Hepatocyte (in vitro differentiated cells): ENCODE measurements around the gene ITGB7. TPM values are rescaled to one million over a fixed set of nuclear protein-coding genes. Genes with fewer than 3 reads are reported as not detected.

ENCODE experiments used
- DNase-seq: peaks from one replicate; pipeline ENCODE4 v3.0.0-alpha.2; 2016; ENCODE audit warnings: low spot score
- H2AFZ ChIP-seq: fragments of 200-600 bp; sonication (generic); 2 replicates; pipeline ENCODE4 v1.6.0; 2016; ENCODE audit warnings: antibody characterized with exemption, mild to moderate bottlenecking
- H3K27ac ChIP-seq: fragments of 200-600 bp; sonication (generic); 2 replicates; pipeline ENCODE4 v1.5.1; 2016; ENCODE audit warnings: mild to moderate bottlenecking
- H3K27me3 ChIP-seq: fragments of 200-600 bp; sonication (generic); 2 replicates; pipeline ENCODE4 v1.6.1; 2016
- H3K36me3 ChIP-seq: fragments of 200-600 bp; sonication (generic); replicated peaks from 2 replicates; pipeline ENCODE4 v1.5.1; 2016; ENCODE audit warnings: low read depth; ENCODE audit not compliant: insufficient read depth
- H3K4me1 ChIP-seq: fragments of 200-600 bp; sonication (generic); 2 replicates; pipeline ENCODE4 v1.5.1; 2016; ENCODE audit warnings: mild to moderate bottlenecking, moderate library complexity; ENCODE audit not compliant: insufficient read depth
- H3K4me2 ChIP-seq: fragments of 200-600 bp; sonication (generic); 2 replicates; pipeline ENCODE4 v1.6.0; 2016
- H3K4me3 ChIP-seq: fragments of 200-600 bp; sonication (generic); 2 replicates; pipeline ENCODE4 v1.5.1; 2016; ENCODE audit warnings: mild to moderate bottlenecking
- H3K79me2 ChIP-seq: fragments of 200-600 bp; sonication (generic); 2 replicates; pipeline ENCODE4 v1.6.0; 2017; ENCODE audit warnings: mild to moderate bottlenecking
- H3K9me2 ChIP-seq: fragments of 200-600 bp; sonication (generic); replicated peaks from 2 replicates; pipeline ENCODE4 v1.6.0; 2017; ENCODE audit warnings: mild to moderate bottlenecking; ENCODE audit not compliant: insufficient read depth
- H3K9me3 ChIP-seq: fragments of 200-600 bp; sonication (generic); 2 replicates; pipeline ENCODE4 v1.5.1; 2016; ENCODE audit warnings: low read depth, mild to moderate bottlenecking
- H4K20me1 ChIP-seq: fragments of 200-600 bp; sonication (generic); 2 replicates; pipeline ENCODE4 v1.6.0; 2016; ENCODE audit warnings: mild to moderate bottlenecking; ENCODE audit not compliant: insufficient read depth, poor library complexity, severe bottlenecking
- EZH2 ChIP-seq: fragments of 200-600 bp; sonication (generic); IDR thresholded peaks from 2 replicates; pipeline ENCODE4 v1.6.1; 2016; ENCODE audit warnings: antibody characterized with exemption, mild to moderate bottlenecking, borderline replicate concordance
- EZH2phosphoT487 ChIP-seq: fragments of 200-600 bp; sonication (generic); IDR thresholded peaks from one replicate; pipeline ENCODE4 v1.6.1; 2018; ENCODE audit warnings: antibody characterized with exemption, mild to moderate bottlenecking, low read depth, moderate library complexity; ENCODE audit not compliant: unreplicated experiment, severe bottlenecking
- WGBS: methylation state at CpG from one replicate; pipeline ENCODE4 v1.1.6; 2016; ENCODE audit warnings: low lambda C conversion rate; ENCODE audit errors: missing lambda C conversion rate; 5-methylcytosine and 5-hydroxymethylcytosine counted together
- polyA plus RNA-seq: library from polyadenylated mRNA; unstranded; fragments of >200 nt; fragmentation: Nextera tagmentation; extraction: Ambion mirVana; gene quantifications from 2 replicates; pipeline ENCODE4 v1.2.1, GENCODE V29; 2016
- total RNA-seq: library from RNA; depleted of rRNA; stranded (reverse); fragments of >200 nt; gene quantifications from 2 replicates; pipeline ENCODE4 v1.2.3, GENCODE V29; 2014
- TF ChIP-seq, protein P1 (sequence below): fragments of 200-600 bp; sonication (generic); IDR thresholded peaks from 2 replicates; pipeline ENCODE4 v1.5.1; 2016; ENCODE audit warnings: antibody characterized with exemption, mild to moderate bottlenecking; ENCODE audit not compliant: poor library complexity

The ITGB7 gene
- total and polyA plus RNA-seq, 2 experiments from 2014 or later: 0.23 TPM; not detected in 1

DNA sequence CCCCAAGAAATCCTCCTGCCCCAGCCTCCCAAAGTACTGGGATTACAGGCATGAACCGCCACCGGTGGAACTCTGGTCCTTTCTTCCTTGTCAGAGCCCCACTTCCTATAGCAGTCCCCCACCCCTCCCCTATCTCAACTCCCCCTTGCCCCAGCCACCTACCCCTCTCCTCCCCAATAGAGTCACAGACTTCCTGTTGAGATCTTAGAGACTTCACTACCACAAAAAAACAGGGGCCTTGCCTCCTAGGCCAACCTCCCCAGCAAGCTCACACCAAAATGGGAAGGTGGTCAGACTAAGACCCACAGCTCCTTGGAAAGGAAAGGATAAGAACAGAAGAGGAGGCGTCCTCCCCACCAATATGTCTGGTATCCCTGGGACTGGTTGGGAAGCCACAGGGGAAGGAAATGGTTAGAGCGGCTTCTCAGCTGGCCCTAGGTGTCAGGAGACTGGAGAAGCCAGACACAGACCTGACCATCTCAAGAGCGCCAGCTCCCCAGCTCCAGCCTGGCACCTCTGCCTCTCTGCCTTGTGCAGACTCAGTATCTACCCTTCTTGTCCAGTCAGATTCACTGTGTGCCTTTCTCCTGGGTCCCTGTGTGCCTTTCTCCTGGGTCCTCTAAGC, 8.5 kb downstream of the ITGB7 start:
- no peak overlapping the region for H3K4me3 ChIP-seq
- no peaks in the 10 kb centered on the region for H3K9me2 ChIP-seq
- no peak for DNase-seq
- H3K4me2 ChIP-seq: no peak overlapping the region
- H3K27ac ChIP-seq: no peak overlapping the region
- TF ChIP-seq EZH2 (no peak), EZH2phosphoT487 (no peak)
- TF ChIP-seq, protein P1, sequence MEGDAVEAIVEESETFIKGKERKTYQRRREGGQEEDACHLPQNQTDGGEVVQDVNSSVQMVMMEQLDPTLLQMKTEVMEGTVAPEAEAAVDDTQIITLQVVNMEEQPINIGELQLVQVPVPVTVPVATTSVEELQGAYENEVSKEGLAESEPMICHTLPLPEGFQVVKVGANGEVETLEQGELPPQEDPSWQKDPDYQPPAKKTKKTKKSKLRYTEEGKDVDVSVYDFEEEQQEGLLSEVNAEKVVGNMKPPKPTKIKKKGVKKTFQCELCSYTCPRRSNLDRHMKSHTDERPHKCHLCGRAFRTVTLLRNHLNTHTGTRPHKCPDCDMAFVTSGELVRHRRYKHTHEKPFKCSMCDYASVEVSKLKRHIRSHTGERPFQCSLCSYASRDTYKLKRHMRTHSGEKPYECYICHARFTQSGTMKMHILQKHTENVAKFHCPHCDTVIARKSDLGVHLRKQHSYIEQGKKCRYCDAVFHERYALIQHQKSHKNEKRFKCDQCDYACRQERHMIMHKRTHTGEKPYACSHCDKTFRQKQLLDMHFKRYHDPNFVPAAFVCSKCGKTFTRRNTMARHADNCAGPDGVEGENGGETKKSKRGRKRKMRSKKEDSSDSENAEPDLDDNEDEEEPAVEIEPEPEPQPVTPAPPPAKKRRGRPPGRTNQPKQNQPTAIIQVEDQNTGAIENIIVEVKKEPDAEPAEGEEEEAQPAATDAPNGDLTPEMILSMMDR: no peak
- peaks cover 3% of the 10 kb centered on the region for H3K4me1 ChIP-seq
- no peak overlapping the region for H2AFZ ChIP-seq
- H4K20me1 ChIP-seq: no peaks in the 10 kb centered on the region
- no peaks in the 10 kb centered on the region for H3K9me3 ChIP-seq
- no peaks in the 10 kb centered on the region for H3K36me3 ChIP-seq
- H3K79me2 ChIP-seq: no peaks in the 10 kb centered on the region
- WGBS: 89% methylated on average over 5 of the region's 5 CpGs
- peaks cover 4% of the 10 kb centered on the region for H3K27me3 ChIP-seq

DNA sequence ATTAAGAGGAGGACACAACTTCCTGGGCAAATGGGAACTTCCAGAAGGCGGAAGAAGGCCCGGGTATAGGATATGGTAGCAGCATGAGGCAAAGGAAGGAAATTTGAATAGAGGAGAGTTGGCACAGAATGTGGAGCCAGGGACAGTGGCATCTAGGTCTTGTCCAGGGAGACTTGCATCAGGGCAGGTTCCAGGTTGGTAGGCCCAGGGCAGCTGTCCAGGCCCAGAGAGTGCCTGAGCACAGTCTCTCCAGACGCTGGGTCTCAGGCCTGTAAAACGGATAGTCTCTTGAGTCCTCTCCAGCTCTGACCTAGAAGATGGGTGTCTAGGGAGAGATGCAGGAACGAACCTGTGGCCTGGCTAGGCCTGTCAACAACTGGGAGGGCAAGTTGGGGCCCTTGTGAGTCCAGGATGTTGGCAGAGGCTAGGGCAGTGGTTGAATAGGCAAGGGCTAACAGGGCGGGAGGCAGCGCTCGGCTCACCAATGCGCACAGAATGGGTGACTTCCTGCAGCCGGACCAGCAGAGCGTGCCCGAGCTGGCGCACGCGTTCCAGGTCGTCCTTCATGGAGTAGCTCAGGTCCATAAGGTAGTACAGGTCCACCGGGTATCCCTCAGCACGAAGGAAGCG, 9.9 kb downstream of the ITGB7 start:
- no peak for DNase-seq
- 91% methylated on average over 18 of the region's 19 CpGs for whole genome bisulfite sequencing
- H2AFZ ChIP-seq: no peak overlapping the region
- H3K4me3 ChIP-seq: no peak overlapping the region
- H3K4me1 ChIP-seq: peaks cover 3% of the 10 kb centered on the region
- H3K9me3 ChIP-seq: no peaks in the 10 kb centered on the region
- TF ChIP-seq, protein P1: no peak
- peaks cover 4% of the 10 kb centered on the region for H3K27me3 ChIP-seq
- no peak overlapping the region for H3K27ac ChIP-seq
- H3K9me2 ChIP-seq: no peaks in the 10 kb centered on the region
- no peaks in the 10 kb centered on the region for H3K79me2 ChIP-seq
- peak overlapping the region; percentile 82 for H3K4me2 ChIP-seq
- no peaks in the 10 kb centered on the region for H3K36me3 ChIP-seq
- no peaks in the 10 kb centered on the region for H4K20me1 ChIP-seq

DNA sequence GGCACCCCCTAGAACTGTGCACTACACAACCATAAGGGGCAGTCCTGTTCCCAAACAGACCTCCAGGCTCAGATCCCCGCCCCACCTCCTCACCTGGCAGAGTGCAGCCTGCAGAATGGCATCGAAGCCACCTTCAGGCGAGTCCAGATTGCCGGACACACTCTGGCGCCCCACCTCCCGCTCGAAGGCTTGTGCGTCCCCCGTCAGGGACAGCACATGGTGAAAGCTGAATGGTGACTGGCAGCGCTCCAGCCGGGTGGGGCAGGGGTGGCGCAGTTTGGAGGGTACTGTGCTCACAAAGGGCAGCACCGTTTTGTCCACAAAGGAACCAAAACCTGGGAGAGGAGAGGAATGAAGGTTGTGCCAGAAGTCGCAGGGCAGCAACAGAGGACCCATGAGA, 10.6 kb downstream of the ITGB7 start:
- Histone ChIP-seq H4K20me1 (no peaks in the 10 kb centered on the region), H3K4me3 (no peak overlapping the region), H3K9me3 (no peaks in the 10 kb centered on the region), H3K27ac (no peak overlapping the region), H3K9me2 (no peaks in the 10 kb centered on the region), H2AFZ (no peak overlapping the region), H3K79me2 (no peaks in the 10 kb centered on the region), H3K4me1 (peaks cover 3% of the 10 kb centered on the region), H3K4me2 (no peak overlapping the region), H3K36me3 (no peaks in the 10 kb centered on the region), H3K27me3 (peaks cover 4% of the 10 kb centered on the region)
- no peak for TF ChIP-seq EZH2phosphoT487
- TF ChIP-seq EZH2: no peak
- TF ChIP-seq, protein P1: no peak
- WGBS: 91% methylated on average over 14 of the region's 14 CpGs
- DNase-seq: no peak
